Heart left ventricle (tissue), 16 donors: ENCODE data around the gene STIM1. TPM values are rescaled to one million over a fixed set of nuclear protein-coding genes. Genes with fewer than 3 reads are reported as not detected.

Experiments
- ATAC-seq, 4 donors: fragments of 200-7000 bp; cut with Tn5 transposase; one replicate each; pipeline ENCODE4 v1.9.1; 2020 to 2022; ENCODE audit warnings: moderate library complexity in 4 of 4, mild to moderate bottlenecking in 3 of 4, moderate number of reproducible peaks in 1 of 4
- DNase-seq, 5 donors: peaks; one replicate each; pipeline ENCODE4 v3.0.0-alpha.2; 2020
- H3K27ac ChIP-seq, 12 donors: fragments of 200-600 bp; sonication (generic) in 4 of 12; one replicate each; pipeline versions ENCODE4 v1.5.0 to v1.8.0; 2016 to 2022; ENCODE audit warnings: mild to moderate bottlenecking in 2 of 12
- H3K27me3 ChIP-seq, 9 donors: fragments of 200-600 bp; sonication (generic) in 2 of 9; one replicate each; pipeline versions ENCODE4 v1.5.1 to v1.8.0; 2016 to 2022; ENCODE audit warnings: mild to moderate bottlenecking in 3 of 9
- H3K36me3 ChIP-seq, 9 donors: fragments of 200-600 bp; sonication (generic) in 2 of 9; one replicate each; pipeline versions ENCODE4 v1.5.0 to v1.8.0; 2018 to 2022; ENCODE audit warnings: mild to moderate bottlenecking in 2 of 9
- H3K4me1 ChIP-seq, 12 donors: fragments of 200-600 bp; sonication (generic) in 4 of 12; one replicate each; pipeline versions ENCODE4 v1.5.0 to v1.8.0; 2016 to 2022; ENCODE audit warnings: mild to moderate bottlenecking in 3 of 12
- H3K4me3 ChIP-seq, 12 donors: fragments of 200-600 bp; sonication (generic) in 4 of 12; one replicate each; pipeline versions ENCODE4 v1.5.0 to v1.8.0; 2017 to 2022; ENCODE audit warnings: mild to moderate bottlenecking in 9 of 12, moderate library complexity in 4 of 12
- H3K9me3 ChIP-seq, 12 donors: fragments of 200-600 bp; sonication (generic) in 4 of 12; one replicate each; pipeline versions ENCODE4 v1.5.0 to v1.8.0; 2016 to 2022; ENCODE audit warnings: mild to moderate bottlenecking in 1 of 12
- POLR2A ChIP-seq, 2 donors: fragments of 450-650 bp; IDR thresholded peaks; one replicate each; pipeline ENCODE4 v1.6.1; 2017; ENCODE audit warnings: antibody characterized with exemption in 2 of 2, mild to moderate bottlenecking in 2 of 2, moderate library complexity in 2 of 2
- WGBS, 4 donors: extraction: QIAGEN DNeasy Blood & Tissue Kit in 2 of 4; methylation state at CpG; one replicate each; pipeline versions ENCODE4 v1.1.5 to v1.1.7; 2013 to 2018; 5-methylcytosine and 5-hydroxymethylcytosine counted together
- intact Hi-C, 10 donors: fragments of 100-400 bp; cut with DNase I; formaldehyde crosslinking; loops; one replicate each; pipeline versions ENCODE4 v1.11.1 to v1.14.2; 2022
- polyA plus RNA-seq, 2 donors: library from polyadenylated mRNA; stranded (reverse); fragments of 200-250 nt; gene quantifications; one replicate each; pipeline ENCODE4 v1.2.3, GENCODE V29; 2013
- total RNA-seq, 9 donors: library from RNA; depleted of rRNA in 2 of 9; stranded (reverse); fragments of >200 nt in 2 of 9; fragmentation: NEBNext Ultra II Directional in 3 of 9; extraction: Animal tissue kit (Norgen Biotek cat#: 25700) in 3 of 9; gene quantifications; one replicate each; pipeline versions ENCODE4 v1.1.0 to v1.2.4, GENCODE V29; 2016 to 2023
- TF ChIP-seq, protein P1 (sequence below), 12 donors: fragments of 200-600 bp; sonication (generic) in 4 of 12; IDR thresholded peaks; one replicate each; pipeline versions ENCODE4 v1.5.0 to v1.8.0; 2018 to 2022; ENCODE audit warnings: antibody characterized with exemption in 12 of 12, mild to moderate bottlenecking in 5 of 12
- donor health status: ischemic (EF 13 %, LVEDD 7.1; RV severe dilation, severe dysfunction).
- donor health status: healthy with polysubstance abuse.
- donor health status: DM: no; HTN: yes; CAD: no.
- donor health status: DM: no; HTN: no; CAD: no.
- donor health status: ischemic (EF 25% LVEDD 6.9; RV normal size, moderate dysfunction).
- donor health status: ischemic (EF 25% LVEDD 5.7; RV mildly dilated, moderate dysfunction).
- donor health status: healthy.
- donor health status: DM: yes; HTN: yes; CAD: no.
- donor health status: ischemic (EF 35%, LVEDD 5.7; RV mildly dilated, moderate dysfunction).
- donor health status: nonischemic (EF 11% LVEDD 7.7; RV severe dilation, severe dysfunction).
- donor health status: DM: yes; HTN: yes; CAD: no.
- donor health status: PGD.
- donor health status: ischemic (EF 29% LVEDD 5.4; RV normal size, mild dysfunction).
- donor health status: nonischemic (EF 23%, LVEDD 6.1; RV moderate dilation, normal function).

STIM1 gene
- total and polyA plus RNA-seq, 11 donors = 13.2 to 42.9 (median 28.9) TPM

DNA sequence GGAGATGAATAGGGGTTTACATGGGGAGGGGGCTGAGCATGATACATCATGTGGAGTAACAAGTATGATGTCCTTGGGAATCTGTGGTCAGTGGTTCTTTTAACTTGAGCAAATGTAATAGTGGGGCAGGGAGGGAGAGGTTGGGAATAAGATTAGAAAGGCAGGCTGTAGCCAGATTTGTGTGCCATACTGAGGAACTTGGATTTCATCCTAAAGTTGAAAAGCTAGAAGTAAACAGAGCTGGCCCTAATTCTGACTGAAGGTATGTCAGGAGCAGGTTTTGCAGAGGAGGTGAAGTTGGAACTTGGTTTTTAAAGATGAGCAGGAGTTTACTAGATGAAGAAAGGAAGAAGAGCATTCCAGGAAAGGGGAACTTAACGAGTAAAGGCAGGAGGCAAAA, 130.8 kb downstream of the STIM1 start:
- H3K4me3 ChIP-seq = no peak overlapping the region
- no peaks in the 10 kb centered on the region for H3K9me3 ChIP-seq
- H3K36me3 ChIP-seq = no peaks in the 10 kb centered on the region
- TF ChIP-seq POLR2A (IDR thresholded peaks at IDR 0.05) = no peak
- TF ChIP-seq, protein P1, sequence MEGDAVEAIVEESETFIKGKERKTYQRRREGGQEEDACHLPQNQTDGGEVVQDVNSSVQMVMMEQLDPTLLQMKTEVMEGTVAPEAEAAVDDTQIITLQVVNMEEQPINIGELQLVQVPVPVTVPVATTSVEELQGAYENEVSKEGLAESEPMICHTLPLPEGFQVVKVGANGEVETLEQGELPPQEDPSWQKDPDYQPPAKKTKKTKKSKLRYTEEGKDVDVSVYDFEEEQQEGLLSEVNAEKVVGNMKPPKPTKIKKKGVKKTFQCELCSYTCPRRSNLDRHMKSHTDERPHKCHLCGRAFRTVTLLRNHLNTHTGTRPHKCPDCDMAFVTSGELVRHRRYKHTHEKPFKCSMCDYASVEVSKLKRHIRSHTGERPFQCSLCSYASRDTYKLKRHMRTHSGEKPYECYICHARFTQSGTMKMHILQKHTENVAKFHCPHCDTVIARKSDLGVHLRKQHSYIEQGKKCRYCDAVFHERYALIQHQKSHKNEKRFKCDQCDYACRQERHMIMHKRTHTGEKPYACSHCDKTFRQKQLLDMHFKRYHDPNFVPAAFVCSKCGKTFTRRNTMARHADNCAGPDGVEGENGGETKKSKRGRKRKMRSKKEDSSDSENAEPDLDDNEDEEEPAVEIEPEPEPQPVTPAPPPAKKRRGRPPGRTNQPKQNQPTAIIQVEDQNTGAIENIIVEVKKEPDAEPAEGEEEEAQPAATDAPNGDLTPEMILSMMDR (IDR thresholded peaks at IDR 0.05) = no peak
- H3K4me1 ChIP-seq = peaks cover 0 to 46% (median 15%) of the 10 kb centered on the region in 12 donors
- ATAC-seq (no peak), DNase-seq (no peak)
- 82 to 85% (median 83%) methylated on average over 1 of the region's 1 CpG for WGBS, 4 donors
- intact Hi-C loops = loop anchor here in 1 of 10 donors (5.0 kb wide), 1 partner anchor 129 kb away; the partner anchor contains the start of gene STIM1
- no peaks in the 10 kb centered on the region for H3K27me3 ChIP-seq
- H3K27ac ChIP-seq = no peak overlapping the region

DNA sequence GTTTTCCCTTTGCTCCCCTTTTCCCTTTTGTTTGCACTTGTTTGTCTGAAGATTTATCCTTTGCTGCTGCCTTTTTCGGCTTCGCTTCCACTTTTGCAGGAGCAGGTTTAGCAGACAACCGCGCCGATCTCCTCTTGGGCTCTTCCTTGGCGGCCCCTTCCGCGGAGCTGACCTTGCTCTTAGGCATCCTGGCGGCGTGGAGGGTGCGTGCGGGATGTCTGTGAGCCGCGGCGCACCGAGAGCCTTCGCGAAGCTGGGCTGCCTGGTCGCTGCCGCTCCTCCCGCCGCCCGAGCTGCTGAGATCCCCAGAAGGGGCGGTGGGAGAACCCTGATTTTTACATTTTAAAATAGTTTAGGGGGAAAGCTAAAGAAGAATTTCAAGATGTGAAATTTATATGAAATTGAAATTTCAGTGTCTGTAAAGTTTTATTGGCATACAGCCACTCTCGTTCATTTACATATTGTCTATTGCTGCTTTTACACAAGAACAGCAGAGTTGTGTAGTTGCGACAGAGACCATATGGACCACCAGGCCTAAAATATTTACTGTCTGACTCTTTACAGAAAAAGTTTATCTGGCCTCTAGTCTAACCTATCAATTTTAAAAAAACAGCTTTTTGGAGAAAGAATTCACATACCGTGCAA, 133.9 kb downstream of the STIM1 start:
- intact Hi-C loops = loop anchor here in 1 of 10 donors (5.0 kb wide), 1 partner anchor 132 kb away; the partner anchor contains the start of gene STIM1
- no peaks in the 10 kb centered on the region for H3K36me3 ChIP-seq
- H3K27ac ChIP-seq = no peak overlapping the region
- no peak for TF ChIP-seq POLR2A (IDR thresholded peaks at IDR 0.05)
- TF ChIP-seq, protein P1 (IDR thresholded peaks at IDR 0.05) = no peak
- no peak for ATAC-seq
- no peak overlapping the region for H3K4me3 ChIP-seq
- peaks cover 0 to 15% (median 4%) of the 10 kb centered on the region in 12 donors for H3K9me3 ChIP-seq
- no peak for DNase-seq
- peaks cover 0 to 39% (median 15%) of the 10 kb centered on the region in 12 donors for H3K4me1 ChIP-seq
- no peaks in the 10 kb centered on the region for H3K27me3 ChIP-seq
- WGBS, 4 donors = 82 to 84% (median 84%) methylated on average over 27 of the region's 27 CpGs

DNA sequence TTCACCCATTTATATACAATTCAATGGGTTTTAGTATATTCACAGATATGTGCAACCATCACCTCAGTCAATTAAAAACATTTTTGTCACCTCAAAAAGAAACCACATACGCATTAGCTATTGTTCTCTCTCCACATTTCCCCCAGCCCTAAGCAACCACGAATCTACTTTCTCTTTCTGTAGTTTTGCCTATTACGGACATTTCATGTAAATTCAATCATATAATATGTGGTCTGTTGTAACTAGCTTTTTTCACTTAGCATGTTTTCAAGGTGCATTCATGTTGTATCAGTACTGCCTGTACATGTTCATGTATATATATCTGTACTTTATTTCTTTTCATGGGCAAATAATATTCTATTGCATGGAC, 134.4 kb downstream of the STIM1 start:
- Histone ChIP-seq H3K36me3 (no peaks in the 10 kb centered on the region), H3K27me3 (no peaks in the 10 kb centered on the region), H3K27ac (no peak overlapping the region), H3K9me3 (peaks cover 0 to 20% (median 8%) of the 10 kb centered on the region in 12 donors), H3K4me3 (no peak overlapping the region), H3K4me1 (peaks cover 0 to 34% (median 12%) of the 10 kb centered on the region in 12 donors)
- intact Hi-C loops = loop anchor here in 1 of 10 donors (5.0 kb wide), 1 partner anchor 133 kb away; the partner anchor contains the start of gene STIM1
- WGBS, 4 donors = 85 to 95% (median 89%) methylated on average over 3 of the region's 3 CpGs
- TF ChIP-seq POLR2A (IDR thresholded peaks at IDR 0.05) = no peak
- TF ChIP-seq, protein P1 (IDR thresholded peaks at IDR 0.05) = no peak
- DNase-seq (no peak), ATAC-seq (no peak)

DNA sequence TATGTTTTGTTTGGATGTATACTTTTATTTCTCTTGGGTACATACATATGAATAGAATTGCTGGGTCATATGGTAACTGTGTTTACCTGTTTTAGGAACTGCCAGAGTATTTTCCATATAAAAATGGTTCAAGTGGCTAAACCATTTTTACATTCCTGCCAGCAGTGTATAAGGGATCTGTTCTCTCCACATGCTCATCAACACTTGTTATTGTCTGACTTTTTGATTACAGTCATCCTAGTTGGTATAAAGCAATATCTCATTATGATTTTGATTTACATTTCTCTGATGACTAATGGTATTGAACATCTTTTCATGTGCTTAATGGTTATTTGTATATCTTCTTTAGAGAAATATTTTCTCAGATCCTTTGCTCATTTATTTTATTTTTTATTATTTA, 134.9 kb downstream of the STIM1 start:
- DNase-seq = no peak
- peaks cover 0 to 29% (median 7%) of the 10 kb centered on the region in 12 donors for H3K4me1 ChIP-seq
- intact Hi-C loops = no loop called here
- H3K9me3 ChIP-seq = peaks cover 0 to 21% (median 9%) of the 10 kb centered on the region in 12 donors
- no peaks in the 10 kb centered on the region for H3K27me3 ChIP-seq
- no peaks in the 10 kb centered on the region for H3K36me3 ChIP-seq
- H3K27ac ChIP-seq = no peak overlapping the region
- no peak overlapping the region for H3K4me3 ChIP-seq
- no peak for ATAC-seq
- TF ChIP-seq, protein P1 (IDR thresholded peaks at IDR 0.05) = no peak
- no peak for TF ChIP-seq POLR2A (IDR thresholded peaks at IDR 0.05)
